GM06990 (cell line): Measurements from ENCODE around the gene CHAF1A.

Experiments
- DNase-seq: peaks from one replicate; pipeline ENCODE4 v3.0.0-alpha.2; 2011; ENCODE audit not compliant: insufficient read length; ENCODE audit errors: extremely low read depth
- H3K27me3 ChIP-seq: replicated peaks from 2 replicates; pipeline ENCODE4 v1.6.0; 2011; ENCODE audit warnings: low read length; ENCODE audit not compliant: control insufficient read depth, insufficient read depth
- H3K36me3 ChIP-seq: 2 replicates; pipeline ENCODE4 v1.5.1; 2011; ENCODE audit warnings: low read length; ENCODE audit not compliant: control insufficient read depth, insufficient read depth
- H3K4me3 ChIP-seq: replicated peaks from 2 replicates; pipeline ENCODE4 v1.5.1; 2011; ENCODE audit warnings: low read depth, mild to moderate bottlenecking, control low read depth, low read length
- TF ChIP-seq, protein P1 (sequence below): IDR thresholded peaks from 2 replicates; pipeline ENCODE4 v1.5.1; 2011; ENCODE audit warnings: low read length, control low read depth, mild to moderate bottlenecking, inconsistent platforms; ENCODE audit not compliant: insufficient read depth, poor library complexity, severe bottlenecking

The CHAF1A gene

DNA sequence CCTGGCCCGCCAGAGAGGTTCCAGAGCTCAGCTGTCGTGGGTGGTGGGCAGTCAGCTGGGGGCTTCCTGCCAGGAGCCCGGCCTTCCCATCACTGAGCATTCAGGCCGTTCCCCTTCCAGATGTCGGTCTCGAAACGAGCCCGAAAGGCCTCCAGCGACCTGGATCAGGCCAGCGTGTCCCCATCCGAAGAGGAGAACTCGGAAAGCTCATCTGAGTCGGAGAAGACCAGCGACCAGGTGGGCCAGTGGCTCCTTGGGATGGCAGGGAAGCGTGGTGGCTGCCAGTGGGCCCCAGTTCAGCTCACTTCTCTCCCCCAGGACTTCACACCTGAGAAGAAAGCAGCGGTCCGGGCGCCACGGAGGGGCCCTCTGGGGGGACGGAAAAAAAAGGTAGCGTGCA is 89.0 kb downstream of the CHAF1A start:
- Histone ChIP-seq H3K27me3 (no peaks in the 10 kb centered on the region), H3K4me3 (no peak overlapping the region), H3K36me3 (peaks cover 20% of the 10 kb centered on the region)
- no peak for DNase-seq
- TF ChIP-seq, protein P1, sequence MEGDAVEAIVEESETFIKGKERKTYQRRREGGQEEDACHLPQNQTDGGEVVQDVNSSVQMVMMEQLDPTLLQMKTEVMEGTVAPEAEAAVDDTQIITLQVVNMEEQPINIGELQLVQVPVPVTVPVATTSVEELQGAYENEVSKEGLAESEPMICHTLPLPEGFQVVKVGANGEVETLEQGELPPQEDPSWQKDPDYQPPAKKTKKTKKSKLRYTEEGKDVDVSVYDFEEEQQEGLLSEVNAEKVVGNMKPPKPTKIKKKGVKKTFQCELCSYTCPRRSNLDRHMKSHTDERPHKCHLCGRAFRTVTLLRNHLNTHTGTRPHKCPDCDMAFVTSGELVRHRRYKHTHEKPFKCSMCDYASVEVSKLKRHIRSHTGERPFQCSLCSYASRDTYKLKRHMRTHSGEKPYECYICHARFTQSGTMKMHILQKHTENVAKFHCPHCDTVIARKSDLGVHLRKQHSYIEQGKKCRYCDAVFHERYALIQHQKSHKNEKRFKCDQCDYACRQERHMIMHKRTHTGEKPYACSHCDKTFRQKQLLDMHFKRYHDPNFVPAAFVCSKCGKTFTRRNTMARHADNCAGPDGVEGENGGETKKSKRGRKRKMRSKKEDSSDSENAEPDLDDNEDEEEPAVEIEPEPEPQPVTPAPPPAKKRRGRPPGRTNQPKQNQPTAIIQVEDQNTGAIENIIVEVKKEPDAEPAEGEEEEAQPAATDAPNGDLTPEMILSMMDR, result no peak

DNA sequence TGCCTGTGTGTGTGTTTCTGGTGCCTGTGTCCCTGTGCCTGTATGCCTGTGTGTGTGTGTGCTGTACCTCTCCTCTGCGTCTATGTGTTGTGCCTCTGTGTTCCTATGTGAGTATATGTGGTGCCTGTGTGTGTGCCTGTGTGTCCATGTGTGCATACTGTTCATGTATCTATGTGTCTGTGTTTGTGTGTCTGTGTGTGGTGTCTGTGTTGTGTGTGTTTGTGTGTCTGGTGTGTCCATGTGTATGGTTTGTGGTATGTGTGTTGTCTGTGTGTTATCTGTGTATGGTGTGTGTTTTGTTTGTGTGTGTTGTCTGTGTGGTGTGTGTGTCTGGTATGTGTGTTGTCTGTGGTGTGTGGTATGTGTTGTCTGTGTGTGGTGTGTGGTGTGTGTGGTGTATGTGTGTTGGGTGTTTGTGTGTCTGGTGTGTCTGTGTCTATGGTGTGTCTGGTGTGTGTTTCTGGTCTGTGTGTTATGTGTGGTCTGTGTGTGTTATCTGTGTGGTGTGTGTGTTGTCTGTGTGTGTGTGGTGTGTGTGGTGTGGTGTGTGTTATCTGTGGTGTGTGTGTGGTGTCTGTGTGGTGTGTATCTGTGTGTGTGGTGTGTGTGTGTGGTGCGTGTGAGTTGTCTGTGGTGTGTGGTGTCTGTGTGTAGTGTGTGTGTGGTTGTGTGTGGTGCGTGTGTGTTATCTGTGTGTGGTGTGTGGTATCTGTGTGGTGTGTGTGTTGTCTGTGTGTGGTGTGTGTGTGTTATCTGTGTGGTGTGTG is 90.1 kb downstream of the CHAF1A start:
- Histone ChIP-seq H3K4me3 (no peak overlapping the region), H3K36me3 (peaks cover 21% of the 10 kb centered on the region), H3K27me3 (no peaks in the 10 kb centered on the region)
- TF ChIP-seq, protein P1, result no peak
- no peak for DNase-seq
